Hindlimb muscle (tissue), 1 donor: ENCODE measurements around the gene ETS1. TPM values are rescaled to one million over a fixed set of nuclear protein-coding genes. Genes with fewer than 3 reads are reported as not detected.

Source experiments
- DNase-seq: peaks from one replicate; pipeline ENCODE4 v3.0.0-alpha.2; 2013
- polyA plus RNA-seq: library from polyadenylated mRNA; unstranded; fragments of 120-200 nt; gene quantifications from one replicate; pipeline ENCODE4 v1.2.1, GENCODE V29; 2013; ENCODE audit not compliant: insufficient read length

ETS1 gene
- polyA plus RNA-seq, 1 donor: 52.4 TPM

- DNase-seq: no peak
These were observed 5.1 kb upstream of the ETS1 start for GRCh38 chr11:128592454-128592853.

GRCh38 chr11:128590587-128590986, 3.2 kb upstream of the ETS1 start:
- no peak for DNase-seq

GRCh38 chr11:128589998-128590397, 2.6 kb upstream of the ETS1 start:
- DNase-seq: no peak

- DNase-seq: no peak
These were observed 735 bp upstream of the ETS1 start for GRCh38 chr11:128588093-128588492.

- no peak for DNase-seq
These were observed 669 bp downstream of the ETS1 start for GRCh38 chr11:128586689-128587088.

- no peak for DNase-seq
These were observed 1.7 kb downstream of the ETS1 start for GRCh38 chr11:128585498-128586238.

GRCh38 chr11:128584253-128584652, 3.1 kb downstream of the ETS1 start:
- no peak for DNase-seq

- no peak for DNase-seq
These were observed 4.6 kb downstream of the ETS1 start for GRCh38 chr11:128582496-128583366.

GRCh38 chr11:128581561-128582272, 5.6 kb downstream of the ETS1 start:
- no peak for DNase-seq

GRCh38 chr11:128580612-128581011, 6.7 kb downstream of the ETS1 start:
- DNase-seq: no peak

GRCh38 chr11:128579798-128580504, 7.4 kb downstream of the ETS1 start:
- no peak for DNase-seq

- no peak for DNase-seq
These were observed 10.8 kb downstream of the ETS1 start for GRCh38 chr11:128576555-128576954.

GRCh38 chr11:128575961-128576350, 11.4 kb downstream of the ETS1 start:
- peak; percentile 51 for DNase-seq

GRCh38 chr11:128575174-128575960, 12.0 kb downstream of the ETS1 start:
- DNase-seq: no peak

- no peak for DNase-seq
These were observed 12.8 kb downstream of the ETS1 start for GRCh38 chr11:128574576-128575011.

GRCh38 chr11:128573638-128574037, 13.7 kb downstream of the ETS1 start:
- DNase-seq: no peak

GRCh38 chr11:128572965-128573364, 14.4 kb downstream of the ETS1 start:
- no peak for DNase-seq

- no peak for DNase-seq
These were observed 16.7 kb downstream of the ETS1 start for GRCh38 chr11:128570632-128571031.

- DNase-seq: no peak
These were observed 18.1 kb downstream of the ETS1 start for GRCh38 chr11:128569291-128569690.

- DNase-seq: no peak
These were observed 19.1 kb downstream of the ETS1 start for GRCh38 chr11:128568166-128568778.

- DNase-seq: no peak
These were observed 20.2 kb downstream of the ETS1 start for GRCh38 chr11:128567130-128567529.
